Hepatocyte (in vitro differentiated cells): ENCODE data around the gene PAGE2. TPM values are rescaled to one million over a fixed set of nuclear protein-coding genes. Genes with fewer than 3 reads are reported as not detected.
"Not testable (repeated sequence)": the region's sequence is repeated elsewhere in the genome, so short reads cannot be mapped to it uniquely, and the experiment has no call there.

Experiments used
- DNase-seq: peaks from one replicate; pipeline ENCODE4 v3.0.0-alpha.2; 2016; ENCODE audit warnings: low spot score
- H2AFZ ChIP-seq: fragments of 200-600 bp; sonication (generic); 2 replicates; pipeline ENCODE4 v1.6.0; 2016; ENCODE audit warnings: antibody characterized with exemption, mild to moderate bottlenecking
- H3K27ac ChIP-seq: fragments of 200-600 bp; sonication (generic); 2 replicates; pipeline ENCODE4 v1.5.1; 2016; ENCODE audit warnings: mild to moderate bottlenecking
- H3K27me3 ChIP-seq: fragments of 200-600 bp; sonication (generic); 2 replicates; pipeline ENCODE4 v1.6.1; 2016
- H3K36me3 ChIP-seq: fragments of 200-600 bp; sonication (generic); replicated peaks from 2 replicates; pipeline ENCODE4 v1.5.1; 2016; ENCODE audit warnings: low read depth; ENCODE audit not compliant: insufficient read depth
- H3K4me1 ChIP-seq: fragments of 200-600 bp; sonication (generic); 2 replicates; pipeline ENCODE4 v1.5.1; 2016; ENCODE audit warnings: mild to moderate bottlenecking, moderate library complexity; ENCODE audit not compliant: insufficient read depth
- H3K4me2 ChIP-seq: fragments of 200-600 bp; sonication (generic); 2 replicates; pipeline ENCODE4 v1.6.0; 2016
- H3K4me3 ChIP-seq: fragments of 200-600 bp; sonication (generic); 2 replicates; pipeline ENCODE4 v1.5.1; 2016; ENCODE audit warnings: mild to moderate bottlenecking
- H3K79me2 ChIP-seq: fragments of 200-600 bp; sonication (generic); 2 replicates; pipeline ENCODE4 v1.6.0; 2017; ENCODE audit warnings: mild to moderate bottlenecking
- H3K9me2 ChIP-seq: fragments of 200-600 bp; sonication (generic); replicated peaks from 2 replicates; pipeline ENCODE4 v1.6.0; 2017; ENCODE audit warnings: mild to moderate bottlenecking; ENCODE audit not compliant: insufficient read depth
- H3K9me3 ChIP-seq: fragments of 200-600 bp; sonication (generic); 2 replicates; pipeline ENCODE4 v1.5.1; 2016; ENCODE audit warnings: low read depth, mild to moderate bottlenecking
- H4K20me1 ChIP-seq: fragments of 200-600 bp; sonication (generic); 2 replicates; pipeline ENCODE4 v1.6.0; 2016; ENCODE audit warnings: mild to moderate bottlenecking; ENCODE audit not compliant: insufficient read depth, poor library complexity, severe bottlenecking
- EZH2 ChIP-seq: fragments of 200-600 bp; sonication (generic); IDR thresholded peaks from 2 replicates; pipeline ENCODE4 v1.6.1; 2016; ENCODE audit warnings: antibody characterized with exemption, mild to moderate bottlenecking, borderline replicate concordance
- EZH2phosphoT487 ChIP-seq: fragments of 200-600 bp; sonication (generic); IDR thresholded peaks from one replicate; pipeline ENCODE4 v1.6.1; 2018; ENCODE audit warnings: antibody characterized with exemption, mild to moderate bottlenecking, low read depth, moderate library complexity; ENCODE audit not compliant: unreplicated experiment, severe bottlenecking
- WGBS: methylation state at CpG from one replicate; pipeline ENCODE4 v1.1.6; 2016; ENCODE audit warnings: low lambda C conversion rate; ENCODE audit errors: missing lambda C conversion rate; 5-methylcytosine and 5-hydroxymethylcytosine counted together
- polyA plus RNA-seq: library from polyadenylated mRNA; unstranded; fragments of >200 nt; fragmentation: Nextera tagmentation; extraction: Ambion mirVana; gene quantifications from 2 replicates; pipeline ENCODE4 v1.2.1, GENCODE V29; 2016
- total RNA-seq: library from RNA; depleted of rRNA; stranded (reverse); fragments of >200 nt; gene quantifications from 2 replicates; pipeline ENCODE4 v1.2.3, GENCODE V29; 2014
- TF ChIP-seq, protein P1 (sequence below): fragments of 200-600 bp; sonication (generic); IDR thresholded peaks from 2 replicates; pipeline ENCODE4 v1.5.1; 2016; ENCODE audit warnings: antibody characterized with exemption, mild to moderate bottlenecking; ENCODE audit not compliant: poor library complexity

Gene PAGE2
- total and polyA plus RNA-seq, 2 experiments from 2014 or later = not detected

DNA sequence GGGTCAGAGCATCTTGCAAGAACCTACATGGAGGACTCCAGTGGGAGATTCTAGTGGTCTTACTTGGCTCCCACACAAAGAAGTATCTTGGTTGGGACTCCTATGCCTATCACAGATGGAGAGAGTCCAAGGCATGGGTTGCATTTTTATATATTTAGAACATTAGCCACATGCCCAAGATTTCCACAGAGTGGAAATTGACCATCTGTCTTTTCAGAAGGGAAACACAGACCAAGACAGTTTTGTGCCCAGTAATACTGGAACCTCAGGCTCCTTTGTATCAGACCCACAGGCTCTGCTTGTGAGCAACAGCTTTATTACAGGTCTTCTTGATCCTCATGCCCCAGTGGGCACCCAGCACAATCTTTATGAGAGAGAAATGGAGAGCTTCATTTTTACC lies 43.6 kb downstream of the PAGE2 start:
- H3K36me3 ChIP-seq = no peaks in the 10 kb centered on the region
- H3K9me3 ChIP-seq = no peaks in the 10 kb centered on the region
- H3K9me2 ChIP-seq = no peaks in the 10 kb centered on the region
- no peak for DNase-seq
- no peak overlapping the region for H3K4me3 ChIP-seq
- no peaks in the 10 kb centered on the region for H3K79me2 ChIP-seq
- H2AFZ ChIP-seq = no peak overlapping the region
- H3K27ac ChIP-seq = no peak overlapping the region
- TF ChIP-seq EZH2phosphoT487 = no peak
- TF ChIP-seq, protein P1, sequence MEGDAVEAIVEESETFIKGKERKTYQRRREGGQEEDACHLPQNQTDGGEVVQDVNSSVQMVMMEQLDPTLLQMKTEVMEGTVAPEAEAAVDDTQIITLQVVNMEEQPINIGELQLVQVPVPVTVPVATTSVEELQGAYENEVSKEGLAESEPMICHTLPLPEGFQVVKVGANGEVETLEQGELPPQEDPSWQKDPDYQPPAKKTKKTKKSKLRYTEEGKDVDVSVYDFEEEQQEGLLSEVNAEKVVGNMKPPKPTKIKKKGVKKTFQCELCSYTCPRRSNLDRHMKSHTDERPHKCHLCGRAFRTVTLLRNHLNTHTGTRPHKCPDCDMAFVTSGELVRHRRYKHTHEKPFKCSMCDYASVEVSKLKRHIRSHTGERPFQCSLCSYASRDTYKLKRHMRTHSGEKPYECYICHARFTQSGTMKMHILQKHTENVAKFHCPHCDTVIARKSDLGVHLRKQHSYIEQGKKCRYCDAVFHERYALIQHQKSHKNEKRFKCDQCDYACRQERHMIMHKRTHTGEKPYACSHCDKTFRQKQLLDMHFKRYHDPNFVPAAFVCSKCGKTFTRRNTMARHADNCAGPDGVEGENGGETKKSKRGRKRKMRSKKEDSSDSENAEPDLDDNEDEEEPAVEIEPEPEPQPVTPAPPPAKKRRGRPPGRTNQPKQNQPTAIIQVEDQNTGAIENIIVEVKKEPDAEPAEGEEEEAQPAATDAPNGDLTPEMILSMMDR = no peak
- TF ChIP-seq EZH2 = no peak
- no peaks in the 10 kb centered on the region for H3K4me1 ChIP-seq
- H3K27me3 ChIP-seq = no peaks in the 10 kb centered on the region
- no peaks in the 10 kb centered on the region for H4K20me1 ChIP-seq
- H3K4me2 ChIP-seq = no peak overlapping the region

DNA sequence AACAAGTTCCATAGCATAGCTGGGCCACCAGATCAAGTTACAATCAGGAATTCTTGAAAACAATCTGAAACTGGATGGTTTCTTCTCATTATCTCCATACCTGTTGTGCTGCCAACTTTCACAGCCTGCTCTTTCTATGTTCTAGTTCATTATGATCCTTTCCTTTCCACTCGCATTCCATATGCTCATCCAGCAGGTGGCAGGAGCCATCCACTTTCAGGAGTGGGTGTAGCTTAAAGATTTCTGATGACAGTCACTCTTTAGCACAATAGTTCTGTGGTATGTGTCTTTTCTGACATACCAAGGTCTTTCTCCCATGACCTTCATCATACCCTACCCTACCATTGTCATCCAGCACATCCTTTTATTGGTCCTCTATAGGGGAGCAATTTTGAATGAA lies 46.4 kb downstream of the PAGE2 start:
- no peaks in the 10 kb centered on the region for H3K36me3 ChIP-seq
- no peak overlapping the region for H3K4me3 ChIP-seq
- TF ChIP-seq EZH2phosphoT487 = no peak
- TF ChIP-seq, protein P1 = peak; percentile 57
- TF ChIP-seq EZH2 = no peak
- no peaks in the 10 kb centered on the region for H3K9me3 ChIP-seq
- H3K27ac ChIP-seq = no peak overlapping the region
- no peaks in the 10 kb centered on the region for H3K27me3 ChIP-seq
- H3K4me1 ChIP-seq = no peaks in the 10 kb centered on the region
- no peak overlapping the region for H3K4me2 ChIP-seq
- H2AFZ ChIP-seq = no peak overlapping the region
- no peaks in the 10 kb centered on the region for H4K20me1 ChIP-seq
- no peaks in the 10 kb centered on the region for H3K79me2 ChIP-seq
- H3K9me2 ChIP-seq = no peaks in the 10 kb centered on the region
- WGBS = 17% methylated on average over 1 of the region's 1 CpG
- peak; percentile 54 for DNase-seq

DNA sequence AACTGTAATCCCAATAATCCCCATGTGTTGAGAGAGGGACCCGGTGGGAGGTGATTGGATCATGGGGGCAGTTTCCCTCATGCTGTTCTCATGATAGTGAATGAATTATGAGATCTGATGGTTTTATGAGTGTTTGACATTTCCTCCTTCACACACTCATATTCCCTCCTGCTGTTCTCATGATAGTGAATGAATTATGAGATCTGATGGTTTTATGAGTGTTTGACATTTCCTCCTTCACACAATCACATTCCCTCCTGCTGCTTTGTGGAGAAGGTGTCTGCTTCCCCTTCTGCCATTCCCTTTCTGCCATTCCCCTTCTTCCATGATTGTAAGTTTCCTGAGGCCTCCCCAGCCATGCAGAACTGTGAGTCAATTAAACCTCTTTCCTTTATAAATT lies 52.0 kb downstream of the PAGE2 start:
- not testable (repeated sequence) for H3K79me2 ChIP-seq, H2AFZ ChIP-seq, H4K20me1 ChIP-seq, H3K4me2 ChIP-seq, H3K9me2 ChIP-seq, H3K27me3 ChIP-seq, H3K27ac ChIP-seq, H3K9me3 ChIP-seq, H3K4me3 ChIP-seq, H3K36me3 ChIP-seq, DNase-seq, H3K4me1 ChIP-seq
- WGBS = 71% methylated on average over 1 of the region's 1 CpG

Other genes with a start within 250 kb of the PAGE2 start
- gene TRO, start 168.2 kb upstream of the PAGE2 start, total RNA-seq = 46.2 and 53.5 TPM in 2 replicates
- 65.7 and 89.2 TPM in 2 replicates for gene TRO, start 168.2 kb upstream of the PAGE2 start, polyA plus RNA-seq
- gene PFKFB1, start 94.8 kb upstream of the PAGE2 start, total RNA-seq = 1.5 and 2.1 TPM in 2 replicates
- 0.59 and 1.4 TPM in 2 replicates for gene PFKFB1, start 94.8 kb upstream of the PAGE2 start, polyA plus RNA-seq
- gene APEX2, start 88.7 kb upstream of the PAGE2 start, total RNA-seq = 11.5 and 13.8 TPM in 2 replicates
- gene APEX2, start 88.7 kb upstream of the PAGE2 start, polyA plus RNA-seq = 19.1 and 19.9 TPM in 2 replicates
- gene ALAS2, start 58.0 kb upstream of the PAGE2 start, total RNA-seq = 0.36 TPM in 1 of 2 replicates, not detected in the other
- gene ALAS2, start 58.0 kb upstream of the PAGE2 start, polyA plus RNA-seq = not detected in 2 replicates
- not detected in 2 replicates for gene PAGE2B, start 14.0 kb upstream of the PAGE2 start, total RNA-seq
- gene PAGE2B, start 14.0 kb upstream of the PAGE2 start, polyA plus RNA-seq = 0.45 TPM in 1 of 2 replicates, not detected in the other
- gene PAGE5, start 131.3 kb downstream of the PAGE2 start, total RNA-seq = not detected in 2 replicates
- gene PAGE5, start 131.3 kb downstream of the PAGE2 start, polyA plus RNA-seq = not detected in 2 replicates
- gene PAGE3, start 175.9 kb downstream of the PAGE2 start, total RNA-seq = not detected in 2 replicates
- not detected in 2 replicates for gene PAGE3, start 175.9 kb downstream of the PAGE2 start, polyA plus RNA-seq